HEK293 (cell line): Measurements from ENCODE around the gene MBLAC1.

Source experiments
- CTCF ChIP-seq: fragments of 450-650 bp; formaldehyde crosslinking; IDR thresholded peaks from 2 replicates; pipeline ENCODE4 v1.5.1; 2016; ENCODE audit warnings: missing biosample characterization, missing genetic modification characterization
- EGR2 ChIP-seq: fragments of 450-650 bp; formaldehyde crosslinking; IDR thresholded peaks from 2 replicates; pipeline ENCODE4 v1.5.1; 2016; ENCODE audit warnings: low read depth, missing biosample characterization, missing genetic modification characterization
- GLI2 ChIP-seq: fragments of 450-650 bp; formaldehyde crosslinking; IDR thresholded peaks from 2 replicates; pipeline ENCODE4; 2017; ENCODE audit warnings: missing biosample characterization, missing genetic modification characterization, low read depth, borderline replicate concordance
- KLF9 ChIP-seq: fragments of 450-650 bp; formaldehyde crosslinking; IDR thresholded peaks from 2 replicates; pipeline ENCODE4 v1.5.1; 2016; ENCODE audit warnings: missing biosample characterization, missing genetic modification characterization, low read depth
- MYNN ChIP-seq: fragments of 450-650 bp; formaldehyde crosslinking; IDR thresholded peaks from 2 replicates; pipeline ENCODE4 v1.5.1; 2016; ENCODE audit warnings: missing biosample characterization, missing genetic modification characterization, borderline replicate concordance
- PRDM2 ChIP-seq: fragments of 450-650 bp; formaldehyde crosslinking; IDR thresholded peaks from 2 replicates; pipeline ENCODE4 v1.5.1; 2016; ENCODE audit warnings: missing biosample characterization, missing genetic modification characterization, borderline replicate concordance
- PRDM6 ChIP-seq: fragments of 450-650 bp; formaldehyde crosslinking; IDR thresholded peaks from 2 replicates; pipeline ENCODE4 v1.5.1; 2017; ENCODE audit warnings: missing biosample characterization, missing genetic modification characterization
- REPIN1 ChIP-seq: fragments of 450-650 bp; formaldehyde crosslinking; IDR thresholded peaks from 2 replicates; pipeline ENCODE4 v1.5.1; 2017; ENCODE audit warnings: missing biosample characterization, missing genetic modification characterization, low read depth
- SP3 ChIP-seq: fragments of 450-650 bp; formaldehyde crosslinking; IDR thresholded peaks from 2 replicates; pipeline ENCODE4 v1.5.1; 2016; ENCODE audit warnings: missing biosample characterization, missing genetic modification characterization
- ZFHX2 ChIP-seq: fragments of 450-650 bp; formaldehyde crosslinking; conservative IDR thresholded peaks from 2 replicates; pipeline ENCODE4 v1.5.1; 2016; ENCODE audit warnings: missing biosample characterization, missing genetic modification characterization
- ZFP41 ChIP-seq: fragments of 450-650 bp; formaldehyde crosslinking; IDR thresholded peaks from 2 replicates; pipeline ENCODE4 v1.5.1; 2016; ENCODE audit warnings: missing biosample characterization, missing genetic modification characterization, borderline replicate concordance
- ZNF155 ChIP-seq: fragments of 450-650 bp; formaldehyde crosslinking; IDR thresholded peaks from 2 replicates; pipeline ENCODE4 v1.5.1; 2016; ENCODE audit warnings: missing biosample characterization, missing genetic modification characterization
- ZNF211 ChIP-seq: fragments of 450-650 bp; formaldehyde crosslinking; IDR thresholded peaks from 2 replicates; pipeline ENCODE4 v1.5.1; 2016; ENCODE audit warnings: low read depth, missing biosample characterization, missing genetic modification characterization
- ZNF239 ChIP-seq: fragments of 450-650 bp; formaldehyde crosslinking; IDR thresholded peaks from 2 replicates; pipeline ENCODE4 v1.5.1; 2016; ENCODE audit warnings: missing biosample characterization, missing genetic modification characterization
- ZNF404 ChIP-seq: fragments of 450-650 bp; formaldehyde crosslinking; IDR thresholded peaks from 2 replicates; pipeline ENCODE4 v1.5.1; 2017; ENCODE audit warnings: missing biosample characterization, missing genetic modification characterization
- ZNF416 ChIP-seq: fragments of 450-650 bp; formaldehyde crosslinking; IDR thresholded peaks from 2 replicates; pipeline ENCODE4 v1.5.1; 2016; ENCODE audit warnings: missing biosample characterization, missing genetic modification characterization
- ZNF449 ChIP-seq: fragments of 450-650 bp; formaldehyde crosslinking; IDR thresholded peaks from 2 replicates; pipeline ENCODE4 v1.5.1; 2017; ENCODE audit warnings: missing biosample characterization, mild to moderate bottlenecking, missing genetic modification characterization, moderate library complexity
- ZNF488 ChIP-seq: fragments of 450-650 bp; formaldehyde crosslinking; IDR thresholded peaks from 2 replicates; pipeline ENCODE4 v1.5.1; 2016; ENCODE audit warnings: missing biosample characterization, missing genetic modification characterization
- ZNF510 ChIP-seq: fragments of 450-650 bp; formaldehyde crosslinking; IDR thresholded peaks from 2 replicates; pipeline ENCODE4 v1.5.1; 2018; ENCODE audit warnings: mild to moderate bottlenecking, missing genetic modification characterization, missing biosample characterization; ENCODE audit not compliant: insufficient replicate concordance
- ZNF521 ChIP-seq: fragments of 450-650 bp; formaldehyde crosslinking; IDR thresholded peaks from 2 replicates; pipeline ENCODE4 v1.5.1; 2017; ENCODE audit warnings: missing biosample characterization, mild to moderate bottlenecking, missing genetic modification characterization
- ZNF549 ChIP-seq: fragments of 450-650 bp; IDR thresholded peaks from 2 replicates; pipeline ENCODE4 v1.5.1; 2018; ENCODE audit warnings: missing biosample characterization, missing genetic modification characterization, mild to moderate bottlenecking, inconsistent platforms, moderate library complexity
- ZNF560 ChIP-seq: fragments of 450-650 bp; formaldehyde crosslinking; IDR thresholded peaks from 2 replicates; pipeline ENCODE4 v1.5.1; 2017; ENCODE audit warnings: missing biosample characterization, missing genetic modification characterization, borderline replicate concordance
- ZNF580 ChIP-seq: fragments of 450-650 bp; formaldehyde crosslinking; IDR thresholded peaks from 2 replicates; pipeline ENCODE4 v1.5.1; 2016; ENCODE audit warnings: missing biosample characterization, missing genetic modification characterization
- ZNF658 ChIP-seq: fragments of 450-650 bp; formaldehyde crosslinking; IDR thresholded peaks from 2 replicates; pipeline ENCODE4; 2016; ENCODE audit warnings: missing biosample characterization, missing genetic modification characterization
- ZNF776 ChIP-seq: fragments of 450-650 bp; formaldehyde crosslinking; IDR thresholded peaks from 2 replicates; pipeline ENCODE4 v1.5.0; 2017; ENCODE audit warnings: missing biosample characterization, missing genetic modification characterization, borderline replicate concordance
- ZNF791 ChIP-seq: fragments of 450-650 bp; formaldehyde crosslinking; IDR thresholded peaks from 2 replicates; pipeline ENCODE4 v1.5.1; 2016; ENCODE audit warnings: missing biosample characterization, missing genetic modification characterization
- ZSCAN23 ChIP-seq: fragments of 450-650 bp; formaldehyde crosslinking; IDR thresholded peaks from 2 replicates; pipeline ENCODE4 v1.5.1; 2016; ENCODE audit warnings: missing biosample characterization, missing genetic modification characterization
- ZXDB ChIP-seq: fragments of 450-650 bp; formaldehyde crosslinking; IDR thresholded peaks from 2 replicates; pipeline ENCODE4 v1.5.1; 2016; ENCODE audit warnings: missing biosample characterization, missing genetic modification characterization

Gene MBLAC1

GRCh38 chr7:100148559-100149328 lies 22.0 kb downstream of the MBLAC1 start, which contains the start of gene LAMTOR4 (continued):
- TF ChIP-seq CTCF (tag by site-specific recombination), result no peak; the same call in 1 of the 2 replicates
- peak; percentile 60; the same call in 1 of the 2 replicates for TF ChIP-seq EGR2
- peak; percentile 63 for TF ChIP-seq KLF9 (tag by site-specific recombination)
- TF ChIP-seq ZNF155, result no peak
- TF ChIP-seq ZNF580 (tag by site-specific recombination), result peak; percentile 80; the same call in 1 of the 2 replicates
- TF ChIP-seq ZFHX2 (tag by site-specific recombination), result peak; percentile 70
- peak; percentile 48 for TF ChIP-seq ZXDB (tag by site-specific recombination)
- no peak for TF ChIP-seq ZFP41
- TF ChIP-seq ZNF239 (tag by site-specific recombination), result no peak
- no peak for TF ChIP-seq PRDM6 (tag by site-specific recombination)
- TF ChIP-seq ZNF549 (tag by site-specific recombination), result no peak
- no peak for TF ChIP-seq REPIN1 (tag by site-specific recombination)
- no peak for TF ChIP-seq GLI2
- no peak for TF ChIP-seq ZNF416 (tag by site-specific recombination)
- TF ChIP-seq ZNF776 (tag by site-specific recombination), result no peak
- no peak for TF ChIP-seq ZNF449 (tag by site-specific recombination)
- TF ChIP-seq ZNF510, result no peak
- TF ChIP-seq MYNN (tag by site-specific recombination), result no peak
- no peak for TF ChIP-seq ZNF211 (tag by site-specific recombination)
- no peak for TF ChIP-seq ZNF791
- TF ChIP-seq SP3, result peak; percentile 91
- no peak for TF ChIP-seq ZNF560
- no peak for TF ChIP-seq ZNF521 (tag by site-specific recombination)
- TF ChIP-seq ZNF658, result no peak
- TF ChIP-seq PRDM2 (tag by site-specific recombination), result no peak
- no peak for TF ChIP-seq ZNF488 (tag by site-specific recombination)
- TF ChIP-seq ZSCAN23 (tag by site-specific recombination), result no peak
- TF ChIP-seq ZNF404 (tag by site-specific recombination), result no peak
